B cell (primary cell): ENCODE data around the gene SGPL1. TPM values are rescaled to one million over a fixed set of nuclear protein-coding genes. Genes with fewer than 3 reads are reported as not detected.

Experiments used
- ATAC-seq: fragments of 200-7000 bp; cut with Tn5 transposase; one replicate; pipeline ENCODE4 v1.10.0; 2021; ENCODE audit warnings: low read depth, mild to moderate bottlenecking, moderate number of reproducible peaks, moderate library complexity
- CTCF ChIA-PET: fragments of 350-600 bp; sonication (Branson Sonifier 250); formaldehyde crosslinking; loops from one replicate; lab custom pipeline; 2021; ENCODE audit warnings: antibody characterized with exemption, inconsistent platforms; lab: Charles Lee
- POLR2A ChIA-PET: fragments of 350-600 bp; sonication (Branson Sonifier 250); formaldehyde crosslinking; loops from one replicate; lab custom pipeline; 2021; ENCODE audit warnings: antibody characterized with exemption; lab: Charles Lee
- DNase-seq: peaks from one replicate; pipeline ENCODE4 v3.0.0; 2013
- H2AFZ ChIP-seq: 2 replicates; pipeline ENCODE4 v1.6.1; 2012; ENCODE audit warnings: mild to moderate bottlenecking, low read depth, low read length; ENCODE audit not compliant: insufficient read depth, poor library complexity, severe bottlenecking
- H3K27ac ChIP-seq, 2 donors: 1 replicate in 1 of 2; 2 replicates in 1 of 2; pipeline ENCODE4 v1.5.1; 2012 to 2013; ENCODE audit warnings: low read length in 2 of 2, mild to moderate bottlenecking in 2 of 2, moderate library complexity in 1 of 2
- H3K27me3 ChIP-seq, 4 experiments: fragments of 200-600 bp in 1 of 4; sonication (generic) in 1 of 4; replicated peaks in 1 of 4; 1 replicate in 2 of 4; 2 replicates in 2 of 4; pipeline versions ENCODE4 v1.6.1 to v1.7.0; 2013 to 2016; ENCODE audit warnings: low read length in 3 of 4, mild to moderate bottlenecking in 2 of 4, mixed read lengths in 1 of 4, moderate library complexity in 1 of 4; ENCODE audit not compliant: insufficient read depth in 4 of 4, control insufficient read depth in 3 of 4; ENCODE audit errors: control extremely low read depth in 1 of 4
- H3K36me3 ChIP-seq, 2 experiments: replicated peaks in 1 of 2; 1 replicate in 1 of 2; 2 replicates in 1 of 2; pipeline versions ENCODE4 v1.6.1 to v1.7.1; 2013; ENCODE audit warnings: low read length in 1 of 2; ENCODE audit not compliant: insufficient read depth in 2 of 2, control insufficient read depth in 1 of 2; ENCODE audit errors: control extremely low read depth in 1 of 2, extremely low read depth in 1 of 2
- H3K4me1 ChIP-seq, 2 donors: fragments of 200-600 bp in 1 of 2; sonication (generic) in 1 of 2; 1 replicate in 1 of 2; 2 replicates in 1 of 2; pipeline versions ENCODE4 v1.5.1 to v1.6.1; 2013 to 2017; ENCODE audit warnings: low read length in 2 of 2; ENCODE audit not compliant: control insufficient read depth in 2 of 2, insufficient read depth in 2 of 2
- H3K4me2 ChIP-seq: replicated peaks from 2 replicates; pipeline ENCODE3; 2012; ENCODE audit warnings: mild to moderate bottlenecking, low read depth, low read length; ENCODE audit not compliant: poor library complexity, severe bottlenecking
- H3K4me3 ChIP-seq, 5 experiments: fragments of 200-600 bp in 1 of 5; sonication (generic) in 1 of 5; 1 replicate in 3 of 5; 2 replicates in 2 of 5; pipeline versions ENCODE4 v1.5.1 to v1.7.0; 2011 to 2016; ENCODE audit warnings: low read length in 4 of 5, mild to moderate bottlenecking in 4 of 5, low read depth in 2 of 5, control low read depth in 1 of 5, moderate library complexity in 1 of 5; ENCODE audit not compliant: insufficient read depth in 1 of 5; ENCODE audit errors: control extremely low read depth in 1 of 5, extremely low read depth in 1 of 5
- H3K79me2 ChIP-seq: fragments of 200-600 bp; sonication (generic); one replicate; pipeline ENCODE4 v1.6.0; 2016; ENCODE audit warnings: low read length; ENCODE audit not compliant: control insufficient read depth, insufficient read depth
- H3K9ac ChIP-seq: fragments of 200-600 bp; sonication (generic); 2 replicates; pipeline ENCODE4 v1.6.1; 2017; ENCODE audit warnings: mild to moderate bottlenecking, low read length, moderate library complexity
- H3K9me3 ChIP-seq, 3 donors: one replicate each; pipeline versions ENCODE4 v1.6.1 to v1.7.1; 2013; ENCODE audit warnings: low read length in 2 of 3; ENCODE audit not compliant: control insufficient read depth in 2 of 3, insufficient read depth in 1 of 3; ENCODE audit errors: control extremely low read depth in 1 of 3
- H4K20me1 ChIP-seq: 2 replicates; pipeline ENCODE4 v1.6.0; 2012; ENCODE audit warnings: mild to moderate bottlenecking, low read length; ENCODE audit not compliant: insufficient read depth, control insufficient read depth, poor library complexity, severe bottlenecking
- H3K27ac Mint-ChIP-seq: one replicate; pipeline ENCODE4 v1.8.0; 2021; ENCODE audit warnings: mixed read lengths
- H3K27me3 Mint-ChIP-seq: one replicate; pipeline ENCODE4 v1.8.0; 2021; ENCODE audit warnings: mixed read lengths
- H3K4me1 Mint-ChIP-seq: one replicate; pipeline ENCODE4 v1.8.0; 2021; ENCODE audit warnings: mixed read lengths
- H3K4me3 Mint-ChIP-seq: one replicate; pipeline ENCODE4 v1.8.0; 2021; ENCODE audit warnings: mixed read lengths
- H3K9me3 Mint-ChIP-seq: one replicate; pipeline ENCODE4 v1.8.0; 2022; ENCODE audit warnings: mixed read lengths; ENCODE audit not compliant: insufficient read depth
- EZH2 ChIP-seq: IDR thresholded peaks from 2 replicates; pipeline ENCODE4 v1.6.1; 2012; ENCODE audit warnings: borderline replicate concordance, low read depth, mild to moderate bottlenecking, moderate library complexity, low read length; ENCODE audit not compliant: insufficient read depth, poor library complexity, severe bottlenecking
- WGBS: methylation state at CpG from one replicate; pipeline ENCODE4 v1.1.5; 2013; ENCODE audit warnings: missing lambda C conversion rate; ENCODE audit not compliant: insufficient coverage; 5-methylcytosine and 5-hydroxymethylcytosine counted together
- intact Hi-C: fragments of 100-400 bp; cut with micrococcal nuclease; formaldehyde crosslinking; loops from one replicate; pipeline ENCODE4 v1.10.0; 2022
- polyA plus RNA-seq: library from polyadenylated mRNA; depleted of rRNA; stranded (reverse); fragments of >200 nt; gene quantifications from 2 replicates; pipeline ENCODE4 v1.2.3, GENCODE V29; 2012
- total RNA-seq, 2 donors: library from RNA; stranded (reverse); fragments of 120-200 nt in 1 of 2; gene quantifications; 1 replicate in 1 of 2; 2 replicates in 1 of 2; pipeline versions ENCODE4 v1.2.3 to v1.2.4, GENCODE V29; 2013 to 2022
- TF ChIP-seq, protein P1 (sequence below): fragments of 200-600 bp; IDR thresholded peaks from one replicate; pipeline ENCODE4 v1.8.0; 2022; ENCODE audit warnings: antibody characterized with exemption, mild to moderate bottlenecking

SGPL1 gene
- total and polyA plus RNA-seq, 2 donors (not counting 1 experiment from before 2014, with no cell fraction given), result 9.1 to 46.2 TPM

GRCh38 chr10:70913191-70913892 lies 97.6 kb downstream of the SGPL1 start:
- intact Hi-C loops, result no loop called here
- 71% methylated on average over 6 of the region's 6 CpGs for WGBS
- no peak overlapping the region for H3K27ac Mint-ChIP-seq
- peaks cover 0 to 4% (median 0%) of the 10 kb centered on the region in 3 donors for H3K9me3 ChIP-seq
- no peaks in the 10 kb centered on the region for H3K4me1 Mint-ChIP-seq
- DNase-seq (no peak), ATAC-seq (no peak)
- no peak overlapping the region for H3K4me2 ChIP-seq
- no peaks in the 10 kb centered on the region for H4K20me1 ChIP-seq
- H3K4me3 ChIP-seq, result no peak overlapping the region
- CTCF ChIA-PET, result no interaction called here
- no peaks in the 10 kb centered on the region for H3K9me3 Mint-ChIP-seq
- peaks cover 9% of the 10 kb centered on the region for H3K27me3 Mint-ChIP-seq
- TF ChIP-seq, protein P1, sequence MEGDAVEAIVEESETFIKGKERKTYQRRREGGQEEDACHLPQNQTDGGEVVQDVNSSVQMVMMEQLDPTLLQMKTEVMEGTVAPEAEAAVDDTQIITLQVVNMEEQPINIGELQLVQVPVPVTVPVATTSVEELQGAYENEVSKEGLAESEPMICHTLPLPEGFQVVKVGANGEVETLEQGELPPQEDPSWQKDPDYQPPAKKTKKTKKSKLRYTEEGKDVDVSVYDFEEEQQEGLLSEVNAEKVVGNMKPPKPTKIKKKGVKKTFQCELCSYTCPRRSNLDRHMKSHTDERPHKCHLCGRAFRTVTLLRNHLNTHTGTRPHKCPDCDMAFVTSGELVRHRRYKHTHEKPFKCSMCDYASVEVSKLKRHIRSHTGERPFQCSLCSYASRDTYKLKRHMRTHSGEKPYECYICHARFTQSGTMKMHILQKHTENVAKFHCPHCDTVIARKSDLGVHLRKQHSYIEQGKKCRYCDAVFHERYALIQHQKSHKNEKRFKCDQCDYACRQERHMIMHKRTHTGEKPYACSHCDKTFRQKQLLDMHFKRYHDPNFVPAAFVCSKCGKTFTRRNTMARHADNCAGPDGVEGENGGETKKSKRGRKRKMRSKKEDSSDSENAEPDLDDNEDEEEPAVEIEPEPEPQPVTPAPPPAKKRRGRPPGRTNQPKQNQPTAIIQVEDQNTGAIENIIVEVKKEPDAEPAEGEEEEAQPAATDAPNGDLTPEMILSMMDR, result no peak
- no peak for TF ChIP-seq EZH2
- no peaks in the 10 kb centered on the region for H3K4me1 ChIP-seq
- no peak overlapping the region for H2AFZ ChIP-seq
- H3K27ac ChIP-seq, result no peak overlapping the region
- H3K9ac ChIP-seq, result no peak overlapping the region
- no peaks in the 10 kb centered on the region for H3K79me2 ChIP-seq
- H3K4me3 Mint-ChIP-seq, result no peak overlapping the region
- H3K36me3 ChIP-seq, result no peaks in the 10 kb centered on the region
- POLR2A ChIA-PET, result no interaction called here
- H3K27me3 ChIP-seq, result peaks cover 0 to 7% (median 0%) of the 10 kb centered on the region in 4 experiments

GRCh38 chr10:70913893-70914240 lies 98.1 kb downstream of the SGPL1 start:
- no peak for ATAC-seq
- no peak for DNase-seq
- Histone ChIP-seq H3K4me3 (no peak overlapping the region), H3K27me3 (peaks cover 0 to 3% (median 0%) of the 10 kb centered on the region in 4 experiments), H3K9ac (no peak overlapping the region), H3K9me3 (peaks cover 0 to 4% (median 0%) of the 10 kb centered on the region in 3 donors), H4K20me1 (no peaks in the 10 kb centered on the region), H2AFZ (no peak overlapping the region), H3K27ac (no peak overlapping the region), H3K4me2 (no peak overlapping the region), H3K36me3 (no peaks in the 10 kb centered on the region), H3K79me2 (no peaks in the 10 kb centered on the region), H3K4me1 (no peaks in the 10 kb centered on the region)
- Mint-ChIP-seq H3K4me3 (no peak overlapping the region), H3K4me1 (no peaks in the 10 kb centered on the region), H3K27me3 (peaks cover 9% of the 10 kb centered on the region), H3K27ac (no peak overlapping the region), H3K9me3 (no peaks in the 10 kb centered on the region)
- intact Hi-C loops, result no loop called here
- ChIA-PET CTCF (no interaction called here), POLR2A (no interaction called here)
- 100% methylated on average over 1 of the region's 3 CpGs for WGBS
- TF ChIP-seq, protein P1, result no peak
- TF ChIP-seq EZH2, result no peak
